GM13977 (cell line): ENCODE data around the gene NANOS2.

Source experiments
- DNase-seq: peaks from one replicate; pipeline ENCODE4 v3.0.0; 2012; ENCODE audit warnings: low spot score
- CTCF ChIP-seq: IDR thresholded peaks from 2 replicates; pipeline ENCODE4 v1.5.1; 2012; ENCODE audit warnings: mild to moderate bottlenecking, control low read depth; ENCODE audit not compliant: insufficient read depth; ENCODE audit errors: extremely low read depth, missing control alignments
- in situ Hi-C: fragments of 300-500 bp; cut with MboI; formaldehyde crosslinking; loops from one replicate; pipeline ENCODE4 v1.12.0; 2022; ENCODE audit warnings: low sequenced_read_pairs, low pct_unique_long_range_greater_than_20kb, mixed read lengths, inconsistent platforms; ENCODE audit not compliant: unreplicated experiment

NANOS2 gene

DNA sequence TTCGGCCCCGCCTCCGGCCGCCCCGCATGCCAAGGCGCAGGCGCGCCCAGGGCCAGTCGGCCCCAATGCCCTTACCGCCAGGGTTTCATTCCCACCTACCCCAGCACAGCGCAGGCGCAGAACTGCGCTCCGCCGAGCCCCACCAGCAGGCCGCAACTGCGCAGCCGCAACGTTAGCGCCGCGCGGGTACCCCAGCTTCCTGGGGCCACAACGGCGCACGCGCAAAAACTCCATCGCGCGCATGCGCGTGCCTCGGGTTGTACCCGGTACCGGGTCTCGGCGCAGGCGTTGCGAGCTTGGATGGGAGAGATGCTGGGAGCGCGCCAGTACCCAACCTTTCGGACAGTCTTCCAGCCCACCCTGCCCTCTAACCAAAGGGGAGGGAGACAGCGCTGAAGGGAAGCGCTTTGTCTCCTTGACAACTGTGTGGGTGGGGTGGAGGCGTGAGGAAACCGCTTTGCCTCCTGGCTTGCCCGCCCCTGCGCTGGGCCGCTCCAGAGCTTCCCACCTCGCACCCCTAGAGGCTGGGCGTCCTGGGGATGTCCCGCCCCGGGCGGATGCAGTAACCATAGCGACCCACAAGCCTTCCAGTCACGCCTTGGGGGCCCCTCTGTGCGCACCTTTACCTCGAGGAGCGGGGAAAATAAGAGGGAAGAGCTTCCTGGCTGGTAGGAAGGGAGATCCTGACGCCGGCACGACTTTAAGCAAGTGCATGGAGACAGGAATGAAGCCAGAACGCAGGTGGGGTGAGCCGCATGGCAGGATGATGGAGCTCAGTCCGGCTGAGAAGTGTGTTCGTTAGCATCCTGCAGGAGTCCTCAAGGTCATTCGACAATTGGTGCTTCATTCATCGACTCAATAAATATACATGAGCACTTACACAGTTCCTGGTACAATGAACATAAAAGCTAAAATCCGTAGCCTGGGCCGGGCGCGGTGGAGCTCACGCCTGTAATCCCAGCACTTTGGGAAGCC is 11.6 kb downstream of the NANOS2 start:
- DNase-seq = peak; percentile 100
- in situ Hi-C loops = no loop called here
- TF ChIP-seq CTCF = no peak

GRCh38 chr19:45901912-45902650 is 12.5 kb downstream of the NANOS2 start, which contains the start of gene MYPOP:
TSS of gene MYPOP (minus strand) at chr19:45902613. CDS start at chr19:45901773, 840 bp downstream.
- peak; percentile 61 for DNase-seq
- TF ChIP-seq CTCF = no peak
- in situ Hi-C loops = no loop called here

GRCh38 chr19:45901432-45901911 is 13.1 kb downstream of the NANOS2 start:
- no peak for TF ChIP-seq CTCF
- DNase-seq = no peak
- in situ Hi-C loops = no loop called here

GRCh38 chr19:45900738-45901431 is 13.7 kb downstream of the NANOS2 start:
- in situ Hi-C loops = no loop called here
- DNase-seq = no peak
- no peak for TF ChIP-seq CTCF

GRCh38 chr19:45899919-45900589 is 14.5 kb downstream of the NANOS2 start:
- in situ Hi-C loops = no loop called here
- no peak for TF ChIP-seq CTCF

More at GRCh38 chr19:45899919-45900589, 14.5 kb downstream of the NANOS2 start:
- DNase-seq = no peak
